Cardiac septum (tissue), 1 donor: ENCODE results near the gene FZD2. TPM values are rescaled to one million over a fixed set of nuclear protein-coding genes. Genes with fewer than 3 reads are reported as not detected.
"Not testable (repeated sequence)": the region's sequence is repeated elsewhere in the genome, so short reads cannot be mapped to it uniquely, and the experiment has no call there.

Experiments
- DNase-seq: peaks from one replicate; pipeline ENCODE4 v3.0.0-alpha.2; 2020; ENCODE audit warnings: low spot score
- intact Hi-C: fragments of 100-400 bp; cut with DNase I; formaldehyde crosslinking; loops from one replicate; pipeline ENCODE4 v1.14.0; 2022
- total RNA-seq: library from RNA; stranded (reverse); fragmentation: NEBNext Ultra II Directional; extraction: Animal tissue kit (Norgen Biotek cat#: 25700); gene quantifications from one replicate; pipeline ENCODE4 v1.2.1, GENCODE V29; 2021
- donor health status: DM: no; HTN: no; CAD: no.

The FZD2 gene
- total RNA-seq, 1 donor from 2014 or later: 5.7 TPM

DNA sequence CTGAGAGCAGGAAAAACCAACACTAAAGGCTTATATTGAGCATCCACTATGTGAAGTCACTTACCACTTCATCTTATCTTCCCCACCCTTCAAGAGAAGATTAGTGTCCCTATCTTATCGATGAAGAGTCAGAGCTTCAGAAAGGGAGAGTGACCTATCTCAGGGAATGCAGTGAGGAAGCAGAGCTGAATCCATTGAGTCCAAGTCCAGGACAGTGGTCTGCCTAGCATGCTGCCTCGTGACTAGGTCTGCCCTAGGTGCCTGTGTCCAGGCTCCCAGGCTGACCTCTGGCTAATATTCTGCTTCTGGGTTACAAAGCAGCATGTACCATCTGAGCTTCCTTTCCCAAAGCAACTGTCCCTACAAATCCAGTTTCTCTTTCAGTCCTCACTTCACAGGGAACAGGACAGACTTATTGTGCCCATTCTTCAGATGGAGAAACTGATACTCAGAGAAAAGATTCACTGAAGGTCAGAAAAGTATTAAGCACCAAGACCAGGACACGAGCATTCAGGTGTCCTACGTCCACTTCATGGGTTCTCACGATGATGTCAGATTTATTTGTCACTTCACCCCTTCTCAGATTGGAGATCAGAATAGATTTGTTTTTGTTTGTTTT is 13.3 kb upstream of the FZD2 start:
- DNase-seq: no peak
- intact Hi-C loops: no loop called here

DNA sequence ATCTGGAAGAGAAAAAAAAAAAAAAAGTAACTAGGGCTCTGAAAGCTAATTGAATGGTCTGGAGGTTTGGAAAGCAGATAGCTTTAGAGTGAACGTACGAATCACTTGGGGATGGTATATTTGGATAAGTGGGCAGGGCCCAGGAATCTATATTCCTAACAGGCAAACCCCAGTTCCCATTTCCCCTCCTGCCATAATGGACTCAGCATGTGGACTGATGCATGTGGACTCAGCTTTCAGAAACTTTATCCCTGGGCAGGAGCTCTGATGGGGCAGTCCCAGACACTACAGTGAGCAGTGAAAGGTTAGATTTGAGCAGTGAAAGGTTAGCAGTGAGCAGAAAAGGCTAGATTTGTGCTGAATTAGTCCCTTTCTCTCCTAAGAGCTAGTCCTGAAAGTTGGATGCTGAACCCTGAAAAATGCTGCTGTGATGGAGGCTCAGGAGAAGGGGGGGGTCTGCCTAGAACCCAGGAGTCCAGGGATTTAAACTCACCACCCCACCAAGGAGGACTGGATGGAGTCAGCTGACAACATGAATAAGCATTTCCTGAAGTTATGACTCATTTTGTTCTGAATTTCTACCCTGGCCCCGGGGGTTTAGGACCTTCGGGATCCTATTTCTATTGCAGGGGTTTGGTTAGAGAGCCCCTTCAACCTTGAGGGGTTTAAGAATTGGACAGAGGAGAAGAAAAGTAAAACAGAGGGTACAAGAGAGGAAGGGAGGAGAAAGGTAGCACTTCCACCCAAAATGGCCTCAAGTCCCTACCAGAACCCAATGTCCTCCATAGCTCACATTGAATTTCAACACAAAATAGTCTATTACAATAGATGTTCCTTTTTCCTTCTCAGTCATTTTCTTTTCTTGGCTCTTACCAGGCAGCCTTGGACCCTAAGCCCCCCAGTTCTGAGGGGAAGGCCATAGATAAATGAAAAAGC is 10.3 kb upstream of the FZD2 start:
- intact Hi-C loops: no loop called here
- no peak for DNase-seq

DNA sequence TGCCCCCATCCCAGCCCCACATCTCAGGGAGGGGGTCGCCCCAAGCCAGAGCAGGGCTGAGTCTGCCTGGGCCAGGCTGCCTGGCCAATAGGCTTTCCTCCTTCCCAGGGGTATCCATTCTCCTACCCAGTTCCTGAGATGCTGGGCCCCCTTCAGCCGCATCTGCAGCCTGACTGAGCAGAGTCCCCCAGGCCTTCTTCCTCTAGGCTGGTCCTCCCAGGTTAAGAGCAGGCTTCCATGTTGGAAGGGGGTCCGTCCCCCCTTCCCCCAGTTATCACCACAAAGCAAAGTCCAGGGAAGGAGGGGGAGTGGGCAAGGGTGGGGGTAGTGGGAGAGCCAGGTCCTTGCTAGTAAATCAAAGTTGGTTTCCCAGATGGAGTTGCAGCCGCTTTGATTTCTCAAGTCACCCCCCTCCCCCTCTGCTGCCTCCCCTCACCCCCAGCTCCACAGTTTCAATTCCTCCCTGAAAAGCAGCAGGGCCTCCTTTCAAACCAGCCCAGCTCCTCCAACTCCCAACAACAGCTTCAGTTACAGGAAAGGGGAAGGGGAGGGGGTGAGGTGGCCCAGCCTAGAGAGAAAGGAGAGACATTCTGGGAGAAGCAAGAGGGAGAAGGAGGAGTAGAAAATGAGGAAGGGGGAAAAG is 9.5 kb upstream of the FZD2 start:
- DNase-seq: no peak
- intact Hi-C loops: no loop called here

DNA sequence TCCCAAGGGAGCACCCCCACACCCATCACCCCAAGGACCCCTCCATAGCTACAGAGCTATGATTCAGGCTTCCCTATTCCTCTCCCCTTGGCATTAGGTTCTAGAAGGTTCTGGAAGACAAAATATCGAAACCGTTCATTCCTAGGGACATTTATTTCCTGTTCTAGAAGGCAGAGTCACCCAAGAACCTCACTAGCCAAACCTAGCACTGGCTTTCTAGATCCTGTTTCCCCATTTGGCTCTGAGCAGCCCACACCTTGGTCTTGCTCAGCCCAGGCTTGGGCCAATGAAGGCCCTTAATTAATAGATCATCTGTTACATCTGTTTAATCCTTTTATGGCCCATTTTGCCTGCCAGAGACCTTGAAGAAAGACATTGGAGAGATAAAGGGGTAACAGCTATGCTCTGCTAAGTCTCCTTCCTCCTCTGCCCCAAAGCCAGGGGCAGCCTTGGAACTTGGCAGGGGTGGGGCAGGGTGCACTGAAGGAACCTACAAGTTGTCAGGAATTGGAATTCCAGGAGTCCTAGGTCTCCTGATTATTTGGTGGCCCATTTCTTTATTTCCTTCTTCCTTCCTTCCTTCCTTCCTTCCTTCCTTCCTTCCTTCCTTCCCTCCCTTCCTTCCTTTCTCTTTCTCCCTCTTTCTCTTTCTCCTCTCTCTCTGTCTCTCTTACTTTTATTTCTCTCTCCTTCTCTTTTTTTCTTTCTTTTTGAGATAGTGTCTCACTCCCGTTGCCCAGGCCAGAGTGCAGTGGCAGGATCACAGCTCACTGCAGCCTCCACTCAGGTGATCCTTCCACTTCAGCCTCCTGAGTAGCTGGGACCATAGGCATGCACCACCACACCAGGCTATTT is 8.7 kb upstream of the FZD2 start:
- intact Hi-C loops: no loop called here

DNA sequence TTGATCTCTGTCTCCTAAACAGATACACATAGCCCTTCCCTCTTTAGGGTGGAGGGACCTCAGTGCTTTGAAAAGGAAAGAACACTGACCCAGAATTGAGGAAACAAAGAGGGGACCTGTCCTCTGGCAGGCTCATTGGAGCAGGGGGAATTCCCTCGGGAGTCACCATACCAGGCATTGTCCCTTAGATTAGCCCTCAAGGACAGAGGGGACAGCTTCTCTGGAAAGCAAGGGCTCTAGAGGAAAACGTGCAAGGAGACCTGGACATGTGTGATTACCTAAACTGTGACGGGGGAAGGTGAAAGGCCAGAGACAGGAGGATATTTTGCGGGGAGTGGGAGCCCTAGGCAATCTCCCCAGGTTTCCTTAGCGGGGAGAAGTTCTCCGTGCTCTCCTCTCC is 7.6 kb upstream of the FZD2 start:
- no peak for DNase-seq
- intact Hi-C loops: no loop called here

More for the DNA sequence above, 8.7 kb upstream of the FZD2 start:
- no peak for DNase-seq

DNA sequence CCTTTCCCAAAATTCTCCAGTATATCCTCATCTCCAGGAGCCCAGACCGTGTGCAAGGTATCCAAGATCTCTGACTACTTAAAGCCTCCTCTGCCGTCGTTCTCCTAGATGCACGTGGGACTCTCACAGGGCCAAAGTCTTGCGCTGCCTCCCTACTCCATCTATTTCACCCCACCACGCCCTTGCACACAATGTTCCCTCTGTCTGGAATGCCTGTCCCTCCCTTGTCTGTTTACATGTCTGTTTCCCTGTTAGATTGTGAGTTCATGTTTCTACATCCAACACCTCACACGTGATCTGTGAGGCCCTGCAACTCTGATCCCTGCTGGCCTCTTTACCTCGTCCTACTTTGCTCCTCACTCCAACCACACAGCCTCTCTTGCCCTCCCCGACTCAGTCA is 4.9 kb upstream of the FZD2 start:
- DNase-seq: no peak
- intact Hi-C loops: no loop called here

DNA sequence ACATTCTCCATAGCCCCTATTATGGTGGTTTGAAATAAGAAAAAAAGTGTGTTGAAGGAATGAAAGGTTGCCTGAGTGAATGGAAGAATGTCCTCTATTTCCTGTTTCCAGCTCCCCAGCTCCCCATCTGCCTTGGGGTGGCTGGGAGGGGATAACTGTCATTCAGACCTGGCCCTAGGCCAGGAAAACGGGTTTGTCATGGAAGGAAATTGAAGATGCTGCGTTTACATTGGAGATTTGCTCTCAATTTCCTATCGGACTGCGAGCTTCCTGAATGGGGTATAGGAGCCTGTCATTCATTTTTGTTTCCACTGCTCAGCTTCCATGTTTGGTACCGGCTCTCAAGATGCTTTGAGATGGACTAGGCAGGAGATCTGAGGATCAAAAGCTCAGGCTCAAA is 2.2 kb upstream of the FZD2 start:
- intact Hi-C loops: no loop called here

DNA sequence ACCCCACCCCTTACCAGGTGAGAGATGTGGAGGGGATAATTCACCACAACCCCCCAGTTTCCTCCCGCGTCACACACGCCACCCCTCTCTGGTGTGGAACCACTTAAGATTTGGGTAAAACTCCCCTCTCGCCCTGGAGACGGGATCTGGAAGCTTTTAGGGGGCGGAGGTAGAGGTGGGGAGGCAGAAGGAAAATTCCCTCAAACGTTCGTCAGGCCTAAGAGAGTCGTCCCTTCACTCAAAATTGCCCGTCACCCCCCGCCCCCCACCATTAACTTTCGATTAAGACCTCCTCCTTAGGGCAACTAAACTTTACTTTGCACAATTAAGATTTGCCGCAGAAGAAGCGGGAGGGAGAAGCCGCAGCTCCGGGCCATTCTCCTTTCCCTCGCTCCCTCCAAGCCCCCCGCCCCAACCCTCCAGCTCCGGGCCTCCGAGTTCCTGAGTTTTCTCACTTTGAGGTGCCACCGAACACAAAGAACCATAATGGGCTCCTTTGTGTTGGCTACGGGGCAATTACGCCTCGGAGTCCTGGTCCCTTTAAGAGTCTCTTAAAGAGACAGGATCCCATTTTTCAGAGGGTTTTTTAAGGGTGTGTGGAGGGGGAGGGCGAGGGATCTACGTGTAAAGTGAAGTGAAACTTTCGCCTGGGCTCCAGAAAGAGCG is 985 bp upstream of the FZD2 start:
- intact Hi-C loops: no loop called here
- no peak for DNase-seq

More for the DNA sequence above, 2.2 kb upstream of the FZD2 start:
- DNase-seq: no peak

DNA sequence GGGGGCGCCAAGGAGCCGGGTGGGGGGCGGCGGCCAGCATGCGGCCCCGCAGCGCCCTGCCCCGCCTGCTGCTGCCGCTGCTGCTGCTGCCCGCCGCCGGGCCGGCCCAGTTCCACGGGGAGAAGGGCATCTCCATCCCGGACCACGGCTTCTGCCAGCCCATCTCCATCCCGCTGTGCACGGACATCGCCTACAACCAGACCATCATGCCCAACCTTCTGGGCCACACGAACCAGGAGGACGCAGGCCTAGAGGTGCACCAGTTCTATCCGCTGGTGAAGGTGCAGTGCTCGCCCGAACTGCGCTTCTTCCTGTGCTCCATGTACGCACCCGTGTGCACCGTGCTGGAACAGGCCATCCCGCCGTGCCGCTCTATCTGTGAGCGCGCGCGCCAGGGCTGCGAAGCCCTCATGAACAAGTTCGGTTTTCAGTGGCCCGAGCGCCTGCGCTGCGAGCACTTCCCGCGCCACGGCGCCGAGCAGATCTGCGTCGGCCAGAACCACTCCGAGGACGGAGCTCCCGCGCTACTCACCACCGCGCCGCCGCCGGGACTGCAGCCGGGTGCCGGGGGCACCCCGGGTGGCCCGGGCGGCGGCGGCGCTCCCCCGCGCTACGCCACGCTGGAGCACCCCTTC is 484 bp downstream of the FZD2 start:
- DNase-seq: no peak
- intact Hi-C loops: loop anchor here (1.0 kb wide), 1 partner anchor 71 kb away; no protein-coding TSS in a partner anchor

DNA sequence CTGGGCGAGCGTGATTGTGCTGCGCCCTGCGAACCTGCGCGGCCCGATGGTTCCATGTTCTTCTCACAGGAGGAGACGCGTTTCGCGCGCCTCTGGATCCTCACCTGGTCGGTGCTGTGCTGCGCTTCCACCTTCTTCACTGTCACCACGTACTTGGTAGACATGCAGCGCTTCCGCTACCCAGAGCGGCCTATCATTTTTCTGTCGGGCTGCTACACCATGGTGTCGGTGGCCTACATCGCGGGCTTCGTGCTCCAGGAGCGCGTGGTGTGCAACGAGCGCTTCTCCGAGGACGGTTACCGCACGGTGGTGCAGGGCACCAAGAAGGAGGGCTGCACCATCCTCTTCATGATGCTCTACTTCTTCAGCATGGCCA is 1.0 kb downstream of the FZD2 start:
- intact Hi-C loops: no loop called here
- DNase-seq: no peak

DNA sequence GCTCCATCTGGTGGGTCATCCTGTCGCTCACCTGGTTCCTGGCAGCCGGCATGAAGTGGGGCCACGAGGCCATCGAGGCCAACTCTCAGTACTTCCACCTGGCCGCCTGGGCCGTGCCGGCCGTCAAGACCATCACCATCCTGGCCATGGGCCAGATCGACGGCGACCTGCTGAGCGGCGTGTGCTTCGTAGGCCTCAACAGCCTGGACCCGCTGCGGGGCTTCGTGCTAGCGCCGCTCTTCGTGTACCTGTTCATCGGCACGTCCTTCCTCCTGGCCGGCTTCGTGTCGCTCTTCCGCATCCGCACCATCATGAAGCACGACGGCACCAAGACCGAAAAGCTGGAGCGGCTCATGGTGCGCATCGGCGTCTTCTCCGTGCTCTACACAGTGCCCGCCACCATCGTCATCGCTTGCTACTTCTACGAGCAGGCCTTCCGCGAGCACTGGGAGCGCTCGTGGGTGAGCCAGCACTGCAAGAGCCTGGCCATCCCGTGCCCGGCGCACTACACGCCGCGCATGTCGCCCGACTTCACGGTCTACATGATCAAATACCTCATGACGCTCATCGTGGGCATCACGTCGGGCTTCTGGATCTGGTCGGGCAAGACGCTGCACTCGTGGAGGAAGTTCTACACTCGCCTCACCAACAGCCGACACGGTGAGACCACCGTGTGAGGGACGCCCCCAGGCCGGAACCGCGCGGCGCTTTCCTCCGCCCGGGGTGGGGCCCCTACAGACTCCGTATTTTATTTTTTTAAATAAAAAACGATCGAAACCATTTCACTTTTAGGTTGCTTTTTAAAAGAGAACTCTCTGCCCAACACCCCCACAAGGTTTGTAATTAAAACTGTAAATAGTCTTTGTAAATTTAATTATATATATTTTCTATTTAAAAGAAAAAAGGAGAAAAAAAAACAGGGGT is 1.7 kb downstream of the FZD2 start:
- DNase-seq: no peak
- intact Hi-C loops: no loop called here

DNA sequence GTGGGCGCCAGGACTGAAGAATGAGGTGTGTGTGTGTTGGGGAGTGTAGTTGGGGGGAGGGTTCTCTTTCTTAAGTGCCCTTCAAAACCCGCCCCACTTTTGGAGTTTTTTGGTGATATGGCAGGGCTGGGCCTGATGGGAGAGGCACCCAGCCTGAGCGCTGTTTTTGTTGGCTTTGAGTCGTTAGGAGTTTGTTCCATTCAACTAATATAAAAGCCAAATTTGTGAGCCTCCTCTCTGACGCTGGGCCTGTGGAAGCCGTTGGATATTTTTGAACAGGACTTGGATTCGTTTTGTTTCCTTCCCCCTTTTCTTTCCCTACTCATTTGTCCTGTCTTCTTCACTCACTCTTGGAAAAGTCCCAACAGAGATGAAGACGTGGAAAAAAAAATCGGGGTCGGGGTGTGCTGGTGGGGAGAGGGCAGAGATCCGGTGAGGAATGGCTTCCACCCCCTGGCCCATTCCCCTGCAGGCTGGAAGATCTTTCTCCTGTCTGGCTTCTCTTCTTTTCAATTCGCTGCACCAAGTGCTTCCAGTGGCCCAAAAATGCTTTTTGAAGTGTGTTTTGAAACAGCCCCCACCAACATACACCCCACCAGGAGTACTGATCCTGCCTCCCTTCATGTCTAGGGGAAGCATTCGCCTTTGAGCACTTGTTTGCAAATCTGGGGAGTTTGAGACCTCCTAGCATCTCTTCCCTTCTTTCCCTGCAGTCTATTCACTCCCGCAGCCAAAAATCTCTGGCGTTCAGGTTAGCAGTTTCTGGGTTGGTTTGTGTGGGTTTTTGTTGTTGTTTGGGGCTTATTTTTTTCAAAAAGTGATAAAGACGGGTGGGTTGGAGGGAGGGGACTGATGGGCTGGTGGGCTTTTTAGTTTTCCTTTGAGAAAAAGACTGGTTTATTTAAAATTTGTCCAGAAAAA is 2.6 kb downstream of the FZD2 start:
- intact Hi-C loops: no loop called here

DNA sequence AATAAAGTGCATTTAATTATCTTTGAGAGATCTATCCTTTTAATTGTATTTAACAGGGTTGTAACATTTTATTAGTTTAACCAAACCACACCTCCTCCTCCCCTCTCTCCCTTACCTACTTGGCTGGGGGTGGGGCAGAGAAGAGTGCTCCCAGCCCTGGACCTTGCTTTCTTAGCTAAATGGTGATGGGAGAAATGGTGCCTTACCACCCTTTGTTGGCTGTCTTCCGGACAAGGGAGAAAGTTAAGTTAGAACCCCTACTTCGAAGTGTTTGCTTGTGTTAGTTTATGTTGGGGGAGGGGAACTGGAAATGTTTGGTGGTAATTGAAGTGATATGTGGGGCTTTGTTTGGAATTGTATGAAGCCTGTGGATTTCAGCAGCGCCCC is 3.9 kb downstream of the FZD2 start:
- DNase-seq: no peak
- intact Hi-C loops: no loop called here

More for the DNA sequence above, 2.6 kb downstream of the FZD2 start:
- DNase-seq: no peak

DNA sequence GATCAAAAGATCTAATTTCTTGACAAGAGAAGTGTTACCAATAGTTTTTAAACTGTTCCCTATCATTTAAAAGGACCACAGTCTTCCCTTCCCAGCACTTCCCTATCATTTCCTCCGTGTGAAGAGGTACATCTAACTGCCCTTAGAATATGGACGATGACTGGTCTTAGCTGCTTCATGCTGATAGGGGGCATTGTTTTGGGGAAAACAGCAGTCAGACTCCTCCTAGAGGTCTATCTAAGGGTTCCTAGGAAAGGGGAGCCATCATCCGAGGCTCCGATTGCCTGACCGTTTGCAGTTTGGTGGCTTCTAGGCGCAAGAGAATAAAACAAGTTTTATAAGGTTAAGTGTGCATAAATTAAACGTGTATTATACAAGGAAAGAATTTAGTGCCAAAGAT is 7.1 kb downstream of the FZD2 start:
- DNase-seq: no peak
- intact Hi-C loops: no loop called here

DNA sequence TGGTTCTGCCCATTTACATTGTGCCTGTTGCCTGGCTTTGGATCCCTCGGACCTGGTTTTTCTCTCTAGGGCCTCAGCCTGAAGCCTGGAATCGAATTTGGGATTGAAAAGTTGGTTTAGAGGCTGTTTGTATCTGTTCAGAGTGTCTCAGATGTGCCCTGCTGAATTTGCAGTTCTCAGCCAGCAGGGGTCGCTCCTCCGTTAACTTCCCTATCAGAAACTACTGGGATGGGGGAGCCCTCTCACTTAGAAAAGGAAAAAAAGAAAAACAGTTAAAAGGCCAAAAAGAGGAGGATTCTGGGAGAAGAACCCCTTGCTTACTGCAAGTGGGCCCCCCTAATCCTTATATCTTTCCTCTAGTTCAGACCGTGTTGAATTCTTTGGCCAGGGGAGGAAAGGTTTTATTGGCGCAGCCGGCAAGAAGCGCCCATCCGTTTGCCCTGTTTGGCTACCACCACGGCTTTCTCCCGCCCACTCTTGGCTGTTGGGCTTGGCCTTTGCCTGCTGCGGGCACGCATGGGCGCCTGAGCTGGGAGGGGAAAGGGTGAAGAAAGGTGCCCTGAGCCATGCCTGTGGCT is 8.7 kb downstream of the FZD2 start:
- intact Hi-C loops: no loop called here
- no peak for DNase-seq

DNA sequence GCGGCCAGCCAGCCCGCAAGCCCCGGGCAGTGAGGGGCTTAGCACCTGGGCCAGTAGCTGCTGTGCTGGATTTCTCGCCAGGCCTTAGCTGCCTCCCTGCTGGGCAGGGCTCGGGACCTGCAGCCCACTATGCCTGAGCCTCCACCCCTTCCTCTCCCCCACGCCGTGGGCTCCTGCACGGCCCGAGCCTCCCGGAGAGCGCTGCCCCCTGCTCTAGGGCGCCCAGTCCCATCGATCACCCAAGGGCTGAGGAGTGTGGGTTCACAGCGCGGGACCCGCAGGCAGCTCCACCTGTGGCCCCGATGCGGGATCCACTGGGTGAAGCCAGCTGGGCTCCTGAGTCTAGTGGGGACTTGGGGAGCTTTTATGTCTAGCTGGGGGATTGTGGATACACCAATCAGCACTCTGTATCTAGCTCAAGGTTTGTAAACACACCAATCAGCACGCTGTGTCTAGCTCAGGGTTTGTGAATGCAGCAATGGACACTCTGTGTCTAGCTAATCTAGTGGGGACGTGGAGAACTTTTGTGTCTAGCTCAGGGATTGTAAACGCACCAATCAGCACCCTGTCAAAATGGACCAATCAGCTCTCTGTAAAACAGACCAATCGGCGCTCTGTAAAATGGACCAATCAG is 11.1 kb downstream of the FZD2 start:
- DNase-seq, intact Hi-C loops: not testable (repeated sequence)
